Cardiac muscle cell (in vitro differentiated cells and primary cell): ENCODE data around the gene FXYD7. TPM values are rescaled to one million over a fixed set of nuclear protein-coding genes. Genes with fewer than 3 reads are reported as not detected.

Experiments used
- DNase-seq, 2 donors: peaks; one replicate each; pipeline versions ENCODE4 v3.0.0 to v3.0.0-alpha.2; 2010 to 2017; ENCODE audit warnings: low read depth in 1 of 2, low spot score in 1 of 2
- H3K27ac ChIP-seq: fragments of 200-600 bp; sonication (generic); 2 replicates; pipeline ENCODE4 v1.5.1; 2016
- H3K27me3 ChIP-seq: fragments of 200-600 bp; sonication (generic); 2 replicates; pipeline ENCODE4 v1.6.0; 2016; ENCODE audit warnings: control low read depth
- H3K36me3 ChIP-seq: fragments of 200-600 bp; sonication (generic); 2 replicates; pipeline ENCODE4 v1.5.1; 2016; ENCODE audit warnings: control low read depth
- H3K4me1 ChIP-seq: fragments of 200-600 bp; sonication (generic); 2 replicates; pipeline ENCODE4 v1.8.1; 2017; ENCODE audit warnings: low read depth, mild to moderate bottlenecking, mixed run types
- H3K4me3 ChIP-seq: fragments of 200-600 bp; sonication (generic); 2 replicates; pipeline ENCODE4 v1.5.1; 2016; ENCODE audit warnings: mild to moderate bottlenecking
- H3K9me3 ChIP-seq: fragments of 200-600 bp; sonication (generic); 2 replicates; pipeline ENCODE4 v1.5.1; 2017; ENCODE audit warnings: low read depth, mild to moderate bottlenecking, control low read depth
- CTCF ChIP-seq: IDR thresholded peaks from 2 replicates; pipeline ENCODE4 v1.5.1; 2012; ENCODE audit warnings: low read depth, mild to moderate bottlenecking, low read length
- polyA plus RNA-seq: library from polyadenylated mRNA; unstranded; fragments of >200 nt; fragmentation: Nextera tagmentation; extraction: Ambion mirVana; gene quantifications from 2 replicates; pipeline ENCODE4 v1.2.1, GENCODE V29; 2016
- total RNA-seq: library from RNA; depleted of rRNA; stranded (reverse); fragments of >200 nt; gene quantifications from 2 replicates; pipeline ENCODE4 v1.2.3, GENCODE V29; 2016

FXYD7 gene
- total and polyA plus RNA-seq, 2 experiments from 2014 or later, result 2.6 to 3.5 TPM

DNA sequence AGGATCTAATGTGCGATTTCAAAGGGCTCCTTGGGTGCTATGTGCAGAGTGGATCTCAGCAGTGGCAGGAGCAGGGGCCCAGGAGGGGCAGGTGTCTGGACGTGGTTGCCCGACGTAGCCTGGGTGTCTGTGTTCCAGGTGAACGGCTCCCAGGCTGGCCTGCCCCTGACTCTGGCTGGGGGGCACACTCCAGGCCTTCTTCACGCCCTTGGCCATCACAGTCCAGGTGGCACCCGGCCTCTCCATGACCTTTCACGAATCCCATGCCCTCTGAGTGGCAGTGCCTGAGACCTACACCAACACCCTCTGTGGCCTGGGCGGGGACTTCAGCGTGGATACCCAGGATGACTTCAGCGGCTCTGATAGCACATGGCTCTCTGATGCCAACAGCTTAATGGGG lies 38.7 kb upstream of the FXYD7 start:
- H3K4me3 ChIP-seq, result no peak overlapping the region
- no peaks in the 10 kb centered on the region for H3K27me3 ChIP-seq
- no peaks in the 10 kb centered on the region for H3K4me1 ChIP-seq
- no peak for TF ChIP-seq CTCF
- H3K27ac ChIP-seq, result no peak overlapping the region
- no peaks in the 10 kb centered on the region for H3K36me3 ChIP-seq
- no peak for DNase-seq
- H3K9me3 ChIP-seq, result no peaks in the 10 kb centered on the region

DNA sequence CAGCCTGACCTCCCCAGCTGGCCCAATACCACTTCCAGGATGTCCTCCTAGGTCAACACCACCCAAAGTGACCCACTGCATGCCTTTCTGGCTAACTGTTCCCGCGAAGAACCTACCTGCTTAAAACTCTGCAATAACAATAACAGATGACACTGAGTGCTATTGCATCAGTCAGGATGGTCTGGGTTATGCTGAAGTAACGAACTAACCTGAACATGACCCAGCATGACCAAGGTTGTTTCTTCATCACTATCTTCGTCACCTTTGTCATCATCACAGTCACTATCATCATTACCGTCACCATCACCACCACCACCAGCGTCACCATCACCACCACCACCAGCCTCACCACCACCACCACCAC lies 38.0 kb upstream of the FXYD7 start:
- DNase-seq, result no peak
- no peak overlapping the region for H3K27ac ChIP-seq
- H3K4me1 ChIP-seq, result no peaks in the 10 kb centered on the region
- no peak for TF ChIP-seq CTCF
- no peak overlapping the region for H3K4me3 ChIP-seq
- H3K36me3 ChIP-seq, result no peaks in the 10 kb centered on the region
- no peaks in the 10 kb centered on the region for H3K27me3 ChIP-seq
- no peaks in the 10 kb centered on the region for H3K9me3 ChIP-seq

GRCh38 chr19:35105411-35106290 lies 37.4 kb upstream of the FXYD7 start:
- TF ChIP-seq CTCF, result no peak
- no peaks in the 10 kb centered on the region for H3K9me3 ChIP-seq
- H3K4me1 ChIP-seq, result no peaks in the 10 kb centered on the region
- H3K36me3 ChIP-seq, result no peaks in the 10 kb centered on the region
- no peak for DNase-seq
- H3K27me3 ChIP-seq, result no peaks in the 10 kb centered on the region
- H3K4me3 ChIP-seq, result no peak overlapping the region
- H3K27ac ChIP-seq, result no peak overlapping the region

DNA sequence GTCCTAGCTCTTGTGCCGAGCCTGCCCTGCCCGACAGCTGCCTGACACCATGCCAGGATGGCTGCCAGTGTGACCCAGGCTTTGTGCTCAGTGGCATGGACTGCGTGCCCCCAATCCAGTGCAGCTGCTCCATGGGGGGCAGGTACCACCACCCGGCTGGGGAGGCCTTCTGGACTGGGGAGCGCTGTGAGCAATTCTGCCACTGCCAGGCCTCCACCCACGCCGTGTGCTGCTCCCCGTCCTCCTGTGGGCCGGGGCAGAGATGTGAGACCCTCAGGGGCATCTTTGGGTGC lies 36.8 kb upstream of the FXYD7 start:
- no peak for DNase-seq
- Histone ChIP-seq H3K4me3 (no peak overlapping the region), H3K4me1 (no peaks in the 10 kb centered on the region), H3K36me3 (no peaks in the 10 kb centered on the region), H3K27me3 (no peaks in the 10 kb centered on the region), H3K9me3 (no peaks in the 10 kb centered on the region), H3K27ac (no peak overlapping the region)
- no peak for TF ChIP-seq CTCF

- Histone ChIP-seq H3K27me3 (no peaks in the 10 kb centered on the region), H3K36me3 (no peaks in the 10 kb centered on the region), H3K4me3 (no peak overlapping the region), H3K4me1 (no peaks in the 10 kb centered on the region), H3K27ac (no peak overlapping the region), H3K9me3 (no peaks in the 10 kb centered on the region)
- no peak for TF ChIP-seq CTCF
- no peak for DNase-seq
Observed at GRCh38 chr19:35106898-35107541, 36.0 kb upstream of the FXYD7 start.
